Heart left ventricle (tissue), 16 donors: Measurements from ENCODE around the gene SNX11. TPM values are rescaled to one million over a fixed set of nuclear protein-coding genes. Genes with fewer than 3 reads are reported as not detected.
"Not testable (repeated sequence)": the region's sequence is repeated elsewhere in the genome, so short reads cannot be mapped to it uniquely, and the experiment has no call there.

Experiments used
- ATAC-seq, 4 donors: fragments of 200-7000 bp; cut with Tn5 transposase; one replicate each; pipeline ENCODE4 v1.9.1; 2020 to 2022; ENCODE audit warnings: moderate library complexity in 4 of 4, mild to moderate bottlenecking in 3 of 4, moderate number of reproducible peaks in 1 of 4
- DNase-seq, 5 donors: peaks; one replicate each; pipeline ENCODE4 v3.0.0-alpha.2; 2020
- H3K27ac ChIP-seq, 12 donors: fragments of 200-600 bp; sonication (generic) in 4 of 12; one replicate each; pipeline versions ENCODE4 v1.5.0 to v1.8.0; 2016 to 2022; ENCODE audit warnings: mild to moderate bottlenecking in 2 of 12
- H3K27me3 ChIP-seq, 9 donors: fragments of 200-600 bp; sonication (generic) in 2 of 9; one replicate each; pipeline versions ENCODE4 v1.5.1 to v1.8.0; 2016 to 2022; ENCODE audit warnings: mild to moderate bottlenecking in 3 of 9
- H3K36me3 ChIP-seq, 9 donors: fragments of 200-600 bp; sonication (generic) in 2 of 9; one replicate each; pipeline versions ENCODE4 v1.5.0 to v1.8.0; 2018 to 2022; ENCODE audit warnings: mild to moderate bottlenecking in 2 of 9
- H3K4me1 ChIP-seq, 12 donors: fragments of 200-600 bp; sonication (generic) in 4 of 12; one replicate each; pipeline versions ENCODE4 v1.5.0 to v1.8.0; 2016 to 2022; ENCODE audit warnings: mild to moderate bottlenecking in 3 of 12
- H3K4me3 ChIP-seq, 12 donors: fragments of 200-600 bp; sonication (generic) in 4 of 12; one replicate each; pipeline versions ENCODE4 v1.5.0 to v1.8.0; 2017 to 2022; ENCODE audit warnings: mild to moderate bottlenecking in 9 of 12, moderate library complexity in 4 of 12
- H3K9me3 ChIP-seq, 12 donors: fragments of 200-600 bp; sonication (generic) in 4 of 12; one replicate each; pipeline versions ENCODE4 v1.5.0 to v1.8.0; 2016 to 2022; ENCODE audit warnings: mild to moderate bottlenecking in 1 of 12
- CTCF ChIP-seq, 12 donors: fragments of 200-600 bp; sonication (generic) in 4 of 12; IDR thresholded peaks; one replicate each; pipeline versions ENCODE4 v1.5.0 to v1.8.0; 2018 to 2022; ENCODE audit warnings: antibody characterized with exemption in 12 of 12, mild to moderate bottlenecking in 5 of 12
- POLR2A ChIP-seq, 2 donors: fragments of 450-650 bp; IDR thresholded peaks; one replicate each; pipeline ENCODE4 v1.6.1; 2017; ENCODE audit warnings: antibody characterized with exemption in 2 of 2, mild to moderate bottlenecking in 2 of 2, moderate library complexity in 2 of 2
- WGBS, 4 donors: extraction: QIAGEN DNeasy Blood & Tissue Kit in 2 of 4; methylation state at CpG; one replicate each; pipeline versions ENCODE4 v1.1.5 to v1.1.7; 2013 to 2018; 5-methylcytosine and 5-hydroxymethylcytosine counted together
- intact Hi-C, 10 donors: fragments of 100-400 bp; cut with DNase I; formaldehyde crosslinking; loops; one replicate each; pipeline versions ENCODE4 v1.11.1 to v1.14.2; 2022
- polyA plus RNA-seq, 2 donors: library from polyadenylated mRNA; stranded (reverse); fragments of 200-250 nt; gene quantifications; one replicate each; pipeline ENCODE4 v1.2.3, GENCODE V29; 2013
- total RNA-seq, 9 donors: library from RNA; depleted of rRNA in 2 of 9; stranded (reverse); fragments of >200 nt in 2 of 9; fragmentation: NEBNext Ultra II Directional in 3 of 9; extraction: Animal tissue kit (Norgen Biotek cat#: 25700) in 3 of 9; gene quantifications; one replicate each; pipeline versions ENCODE4 v1.1.0 to v1.2.4, GENCODE V29; 2016 to 2023
- donor health status: ischemic (EF 13 %, LVEDD 7.1; RV severe dilation, severe dysfunction).
- donor health status: healthy with polysubstance abuse.
- donor health status: DM: no; HTN: yes; CAD: no.
- donor health status: DM: no; HTN: no; CAD: no.
- donor health status: ischemic (EF 25% LVEDD 6.9; RV normal size, moderate dysfunction).
- donor health status: ischemic (EF 25% LVEDD 5.7; RV mildly dilated, moderate dysfunction).
- donor health status: healthy.
- donor health status: DM: yes; HTN: yes; CAD: no.
- donor health status: ischemic (EF 35%, LVEDD 5.7; RV mildly dilated, moderate dysfunction).
- donor health status: nonischemic (EF 11% LVEDD 7.7; RV severe dilation, severe dysfunction).
- donor health status: DM: yes; HTN: yes; CAD: no.
- donor health status: PGD.
- donor health status: ischemic (EF 29% LVEDD 5.4; RV normal size, mild dysfunction).
- donor health status: nonischemic (EF 23%, LVEDD 6.1; RV moderate dilation, normal function).

The SNX11 gene
- total and polyA plus RNA-seq, 11 donors = 5.2 to 30.8 (median 11.3) TPM

GRCh38 chr17:48074322-48075081 is 33.1 kb upstream of the SNX11 start:
- H3K36me3 ChIP-seq = peaks cover 3 to 71% (median 63%) of the 10 kb centered on the region in 9 donors
- peak overlapping the region in 1 of 12 donors; percentile 37 for H3K27ac ChIP-seq
- intact Hi-C loops = loop anchor here (1.0 to 5.0 kb wide), 6 partner anchors 38 to 58 kb away; partner anchors contain the start of gene COPZ2 (in 1 of the 10)
- peaks cover 0 to 9% (median 2%) of the 10 kb centered on the region in 12 donors for H3K4me1 ChIP-seq
- H3K27me3 ChIP-seq = no peaks in the 10 kb centered on the region
- no peak for TF ChIP-seq POLR2A (IDR thresholded peaks at IDR 0.05)
- peak; percentile 74 to 90 (median 84) for TF ChIP-seq CTCF (IDR thresholded peaks at IDR 0.05)
- no peaks in the 10 kb centered on the region for H3K9me3 ChIP-seq
- peak in 4 of 5 donors; percentile 74 to 80 (median 76) for DNase-seq
- WGBS, 4 donors = 65 to 74% (median 70%) methylated on average over 7 of the region's 7 CpGs
- ATAC-seq = peak; percentile 75 to 87 (median 83)
- H3K4me3 ChIP-seq = no peak overlapping the region

- H3K36me3 ChIP-seq = peaks cover 3 to 45% (median 39%) of the 10 kb centered on the region in 9 donors
- intact Hi-C loops = loop anchor here in 6 of 10 donors (5.0 kb wide), 2 partner anchors 50 to 55 kb away; no protein-coding TSS in a partner anchor
- not testable (repeated sequence) for H3K4me3 ChIP-seq, H3K4me1 ChIP-seq, H3K27ac ChIP-seq, DNase-seq, H3K9me3 ChIP-seq, ATAC-seq, H3K27me3 ChIP-seq
- 93 to 96% (median 95%) methylated on average over 10 of the region's 10 CpGs for WGBS, 4 donors
Observed at GRCh38 chr17:48077152-48077551, 30.4 kb upstream of the SNX11 start.

DNA sequence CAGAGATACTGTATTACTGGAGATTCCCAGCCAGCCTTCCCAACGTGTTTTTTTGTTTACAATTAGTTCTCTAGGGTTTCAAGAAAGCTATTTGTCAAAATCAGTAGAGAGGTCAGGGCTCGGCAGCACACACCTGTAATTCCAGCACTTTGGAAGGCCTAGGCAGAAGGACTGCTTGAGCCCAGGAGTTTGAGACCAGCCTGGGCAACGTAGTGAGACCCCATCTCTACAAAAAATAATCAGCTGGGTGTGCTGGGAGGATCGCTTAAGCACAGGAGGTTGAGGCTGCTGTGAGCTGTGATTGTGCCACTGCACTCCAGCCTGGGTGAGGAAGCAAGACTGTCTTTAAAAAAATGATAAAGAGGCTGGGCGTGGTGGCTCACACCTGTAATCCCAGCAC is 25.7 kb upstream of the SNX11 start:
- Histone ChIP-seq H3K27me3 (no peaks in the 10 kb centered on the region), H3K4me1 (peaks cover 0 to 15% (median 9%) of the 10 kb centered on the region in 12 donors), H3K9me3 (no peaks in the 10 kb centered on the region), H3K36me3 (peaks cover 0 to 2% (median 0%) of the 10 kb centered on the region in 9 donors), H3K4me3 (no peak overlapping the region), H3K27ac (no peak overlapping the region)
- intact Hi-C loops = loop anchor here in 1 of 10 donors (5.0 kb wide), 1 partner anchor 50 kb away; no protein-coding TSS in a partner anchor
- TF ChIP-seq CTCF (IDR thresholded peaks at IDR 0.05) (no peak), POLR2A (IDR thresholded peaks at IDR 0.05) (no peak)
- DNase-seq (no peak), ATAC-seq (no peak)
- WGBS, 4 donors = 81 to 87% (median 84%) methylated on average over 5 of the region's 5 CpGs

GRCh38 chr17:48084932-48085331 is 22.6 kb upstream of the SNX11 start:
- Histone ChIP-seq H3K36me3 (no peaks in the 10 kb centered on the region), H3K4me3 (no peak overlapping the region), H3K27me3 (no peaks in the 10 kb centered on the region), H3K4me1 (peaks cover 0 to 15% (median 9%) of the 10 kb centered on the region in 12 donors), H3K27ac (no peak overlapping the region), H3K9me3 (no peaks in the 10 kb centered on the region)
- TF ChIP-seq POLR2A (IDR thresholded peaks at IDR 0.05) = no peak
- no peak for TF ChIP-seq CTCF (IDR thresholded peaks at IDR 0.05)
- ATAC-seq = no peak
- 47 to 52% (median 50%) methylated on average over 2 of the region's 2 CpGs for WGBS, 4 donors
- intact Hi-C loops = loop anchor here in 1 of 10 donors (5.0 kb wide), 1 partner anchor 47 kb away; no protein-coding TSS in a partner anchor
- no peak for DNase-seq
